Bronchial epithelial cell (primary cell): ENCODE data around the gene LRRC66. TPM values are rescaled to one million over a fixed set of nuclear protein-coding genes. Genes with fewer than 3 reads are reported as not detected.

ENCODE experiments used
- DNase-seq: peaks from one replicate; pipeline ENCODE4 v3.0.0-alpha.2; 2010; ENCODE audit warnings: low read depth
- FAIRE-seq: peaks from 2 replicates; lab custom pipeline; 2011; peaks lifted over from hg19 to GRCh38; lab: Jason Lieb, UNC
- H3K27me3 ChIP-seq: 2 replicates; pipeline ENCODE4 v1.5.1; 2011; ENCODE audit warnings: low read length; ENCODE audit not compliant: control insufficient read depth, insufficient read depth
- H3K36me3 ChIP-seq: 2 replicates; pipeline ENCODE4 v1.5.1; 2011; ENCODE audit warnings: low read length; ENCODE audit not compliant: control insufficient read depth, insufficient read depth
- H3K4me3 ChIP-seq: 2 replicates; pipeline ENCODE4 v1.5.1; 2011; ENCODE audit warnings: mild to moderate bottlenecking, low read depth, low read length, control low read depth
- CTCF ChIP-seq: IDR thresholded peaks from 2 replicates; pipeline ENCODE4 v1.5.1; 2011; ENCODE audit warnings: mild to moderate bottlenecking, moderate library complexity, low read length, control low read depth, inconsistent platforms; ENCODE audit not compliant: insufficient read depth, severe bottlenecking
- total RNA-seq: library from RNA; depleted of rRNA; stranded (reverse); fragments of >200 nt; gene quantifications from 2 replicates; pipeline ENCODE4 v1.2.1, GENCODE V29; 2014

Gene LRRC66
- total RNA-seq, 1 donor from 2014 or later: 0.26 TPM

DNA sequence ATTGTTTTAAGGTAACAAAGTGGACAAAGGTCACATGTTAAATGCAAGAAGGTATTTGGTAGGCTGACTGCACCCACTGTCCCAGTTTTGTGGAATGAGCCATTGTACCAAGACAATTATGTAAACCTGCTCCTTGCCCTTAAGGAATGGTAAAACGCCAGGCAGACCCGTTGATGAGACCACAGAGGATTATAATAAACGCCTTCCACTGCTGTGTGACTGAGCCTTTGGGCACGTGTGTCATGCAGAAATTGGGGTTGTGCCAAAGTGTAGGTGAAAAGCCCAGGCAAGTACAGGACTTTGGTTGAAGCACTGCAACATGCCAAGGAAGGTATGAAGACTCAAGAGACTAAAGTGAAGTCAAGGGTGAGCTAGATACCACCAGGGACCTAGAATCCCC lies 59.7 kb downstream of the LRRC66 start:
- TF ChIP-seq CTCF: no peak
- FAIRE-seq (no peak), DNase-seq (peak; percentile 30)
- H3K27me3 ChIP-seq: peaks cover 2% of the 10 kb centered on the region
- H3K36me3 ChIP-seq: no peaks in the 10 kb centered on the region
- no peak overlapping the region for H3K4me3 ChIP-seq

GRCh38 chr4:51958199-51958968 lies 61.8 kb downstream of the LRRC66 start:
- Histone ChIP-seq H3K27me3 (peaks cover 2% of the 10 kb centered on the region), H3K36me3 (no peaks in the 10 kb centered on the region), H3K4me3 (no peak overlapping the region)
- FAIRE-seq: no peak
- TF ChIP-seq CTCF: no peak
- no peak for DNase-seq

Other genes starting within 250 kb of the LRRC66 start
- gene DCUN1D4, start 177.2 kb downstream of the LRRC66 start, total RNA-seq: 28.7 and 34.7 TPM in 2 replicates
- 7.2 and 7.6 TPM in 2 replicates for gene SGCB, start 17.9 kb upstream of the LRRC66 start, total RNA-seq
- 11.8 and 16.1 TPM in 2 replicates for gene SPATA18, start 30.9 kb upstream of the LRRC66 start, total RNA-seq